HepG2 (cell line): ENCODE measurements around the gene RTBDN. TPM values are rescaled to one million over a fixed set of nuclear protein-coding genes. Genes with fewer than 3 reads are reported as not detected.

Experiments
- ATM ChIP-seq: fragments of 450-650 bp; IDR thresholded peaks from 2 replicates; pipeline ENCODE4 v1.7.1; 2017; ENCODE audit warnings: mild to moderate bottlenecking, borderline replicate concordance
- BORCS8-MEF2B ChIP-seq: sonication (generic); formaldehyde crosslinking; IDR thresholded peaks from 2 replicates; pipeline ENCODE4 v1.8.0; 2022; ENCODE audit warnings: mild to moderate bottlenecking, missing genetic modification reagents
- CBX2 ChIP-seq, 2 experiments: fragments of 200-600 bp in 1 of 2; sonication (generic); formaldehyde crosslinking in 1 of 2; IDR thresholded peaks; 2 replicates each; pipeline versions ENCODE4 v1.7.0 to v1.8.1; 2018 to 2022; ENCODE audit warnings: low read depth in 2 of 2, low read length in 1 of 2, mild to moderate bottlenecking in 1 of 2, missing genetic modification reagents in 1 of 2
- CERS6 ChIP-seq: sonication (generic); formaldehyde crosslinking; IDR thresholded peaks from 2 replicates; pipeline ENCODE4 v1.5.0; 2020; ENCODE audit warnings: missing genetic modification reagents
- ELF1 ChIP-seq: sonication (generic); formaldehyde crosslinking; IDR thresholded peaks from 2 replicates; pipeline ENCODE4 v1.4.0; 2020; ENCODE audit warnings: missing genetic modification reagents
- GMEB2 ChIP-seq: IDR thresholded peaks from 2 replicates; pipeline ENCODE4 v1.6.1; 2016; ENCODE audit warnings: missing biosample characterization, missing genetic modification reagents, low read depth
- NAIF1 ChIP-seq: sonication (generic); formaldehyde crosslinking; IDR thresholded peaks from 2 replicates; pipeline ENCODE4 v1.5.0; 2020; ENCODE audit warnings: mild to moderate bottlenecking, missing genetic modification reagents, borderline replicate concordance
- NCOA2 ChIP-seq: sonication (generic); formaldehyde crosslinking; IDR thresholded peaks from 2 replicates; pipeline ENCODE4 v1.8.0; 2022; ENCODE audit warnings: inconsistent platforms
- RXRB ChIP-seq: IDR thresholded peaks from 2 replicates; pipeline ENCODE4 v1.6.1; 2016; ENCODE audit warnings: borderline replicate concordance, missing genetic modification reagents, missing compliant biosample characterization
- ZKSCAN8 ChIP-seq: IDR thresholded peaks from 2 replicates; pipeline ENCODE4 v1.6.1; 2016; ENCODE audit warnings: borderline replicate concordance, missing genetic modification reagents, missing compliant biosample characterization
- ZNF407 ChIP-seq: sonication (generic); formaldehyde crosslinking; IDR thresholded peaks from one replicate; pipeline ENCODE4 v1.5.1; 2020; ENCODE audit warnings: mild to moderate bottlenecking, missing genetic modification reagents; ENCODE audit errors: not compliant biosample characterization
- polyA plus RNA-seq, 8 experiments: library from polyadenylated mRNA; depleted of rRNA in 3 of 8; stranded (reverse) in 7 of 8; unstranded in 1 of 8; fragments of >200 nt; fragmentation: Illumina TruSeq in 4 of 8; extraction: Trizol in 4 of 8; gene quantifications; 2 replicates each; pipeline versions ENCODE4 v1.2.1 to v1.2.3, GENCODE V29; 2011 to 2016; ENCODE audit warnings: low read depth in 4 of 8, missing spikeins in 1 of 8, mixed read lengths in 1 of 8; ENCODE audit not compliant: insufficient read depth in 1 of 8
- total RNA-seq, 5 experiments: library from RNA; depleted of rRNA; stranded (reverse); fragments of >200 nt; fragmentation: Illumina TruSeq; extraction: Trizol; gene quantifications; 2 replicates each; pipeline ENCODE4 v1.2.3, GENCODE V29; 2016; ENCODE audit warnings: low read depth in 1 of 5
- TF ChIP-seq, protein P1 (sequence below): sonication (generic); formaldehyde crosslinking; IDR thresholded peaks from 2 replicates; pipeline ENCODE4 v1.8.0; 2022; ENCODE audit warnings: low read depth, missing genetic modification reagents
- TF ChIP-seq, protein P2 (sequence below): sonication (generic); formaldehyde crosslinking; IDR thresholded peaks from 2 replicates; pipeline ENCODE4 v1.4.0; 2020; ENCODE audit warnings: missing genetic modification reagents

Gene RTBDN
- total and polyA plus RNA-seq, 2 of the 13 experiments (the other 11 are each of a cell fraction or from before 2014, with no cell fraction given): 0.27 to 0.48 TPM

DNA sequence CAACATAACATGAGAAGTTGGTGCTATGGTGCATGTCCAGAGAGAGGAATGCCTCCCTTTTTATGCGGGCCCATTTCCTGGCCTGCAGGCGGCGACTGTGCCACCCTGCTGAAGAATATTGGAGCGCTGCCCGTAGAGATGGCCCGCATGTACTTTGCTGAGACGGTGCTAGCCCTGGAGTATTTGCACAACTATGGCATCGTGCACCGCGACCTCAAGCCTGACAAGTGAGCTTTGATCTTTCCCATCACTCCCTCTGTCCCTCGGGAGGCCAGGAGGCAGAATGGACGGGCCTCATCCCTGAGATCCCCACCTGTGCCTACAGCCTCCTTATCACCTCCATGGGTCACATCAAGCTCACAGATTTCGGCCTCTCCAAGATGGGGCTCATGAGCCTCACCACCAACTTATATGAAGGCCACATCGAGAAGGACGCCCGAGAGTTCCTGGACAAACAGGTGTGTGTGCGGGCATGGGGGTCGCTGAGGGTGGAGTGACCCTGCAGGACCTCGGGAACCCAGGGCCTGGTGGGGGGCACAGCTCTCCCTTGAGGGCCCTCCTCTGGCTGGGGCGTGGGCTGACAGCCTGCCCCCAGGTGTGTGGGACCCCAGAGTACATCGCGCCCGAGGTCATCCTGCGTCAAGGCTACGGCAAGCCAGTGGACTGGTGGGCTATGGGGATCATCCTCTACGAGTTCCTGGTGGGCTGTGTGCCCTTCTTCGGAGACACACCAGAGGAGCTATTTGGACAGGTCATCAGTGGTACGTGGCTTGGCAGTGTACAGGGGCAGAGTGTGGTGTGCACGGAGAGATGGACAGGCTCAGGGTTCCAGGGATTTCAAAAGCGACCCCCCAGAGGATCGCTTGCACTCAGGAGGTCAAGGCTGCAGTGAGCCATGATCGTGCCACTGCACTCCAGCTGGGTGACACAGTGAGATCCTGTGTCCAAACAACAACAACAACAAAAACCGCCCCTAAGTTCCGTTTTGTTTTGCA, 30.6 kb upstream of the RTBDN start (continued):
- peak; percentile 29; the same call in 1 of the 2 replicates for TF ChIP-seq RXRB (CRISPR knock-in tag)
- TF ChIP-seq CERS6 (CRISPR knock-in tag): no peak
- TF ChIP-seq, protein P1, sequence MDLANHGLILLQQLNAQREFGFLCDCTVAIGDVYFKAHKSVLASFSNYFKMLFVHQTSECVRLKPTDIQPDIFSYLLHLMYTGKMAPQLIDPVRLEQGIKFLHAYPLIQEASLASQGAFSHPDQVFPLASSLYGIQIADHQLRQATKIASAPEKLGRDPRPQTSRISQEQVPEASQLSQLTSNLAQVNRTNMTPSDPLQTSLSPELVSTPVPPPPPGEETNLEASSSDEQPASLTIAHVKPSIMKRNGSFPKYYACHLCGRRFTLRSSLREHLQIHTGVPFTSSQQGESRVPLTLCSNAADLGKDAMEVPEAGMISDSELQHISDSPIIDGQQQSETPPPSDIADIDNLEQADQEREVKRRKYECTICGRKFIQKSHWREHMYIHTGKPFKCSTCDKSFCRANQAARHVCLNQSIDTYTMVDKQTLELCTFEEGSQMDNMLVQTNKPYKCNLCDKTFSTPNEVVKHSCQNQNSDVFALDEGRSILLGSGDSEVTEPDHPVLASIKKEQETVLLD (CRISPR knock-in tag): no peak
- TF ChIP-seq ELF1 (CRISPR knock-in tag): no peak
- TF ChIP-seq, protein P2, sequence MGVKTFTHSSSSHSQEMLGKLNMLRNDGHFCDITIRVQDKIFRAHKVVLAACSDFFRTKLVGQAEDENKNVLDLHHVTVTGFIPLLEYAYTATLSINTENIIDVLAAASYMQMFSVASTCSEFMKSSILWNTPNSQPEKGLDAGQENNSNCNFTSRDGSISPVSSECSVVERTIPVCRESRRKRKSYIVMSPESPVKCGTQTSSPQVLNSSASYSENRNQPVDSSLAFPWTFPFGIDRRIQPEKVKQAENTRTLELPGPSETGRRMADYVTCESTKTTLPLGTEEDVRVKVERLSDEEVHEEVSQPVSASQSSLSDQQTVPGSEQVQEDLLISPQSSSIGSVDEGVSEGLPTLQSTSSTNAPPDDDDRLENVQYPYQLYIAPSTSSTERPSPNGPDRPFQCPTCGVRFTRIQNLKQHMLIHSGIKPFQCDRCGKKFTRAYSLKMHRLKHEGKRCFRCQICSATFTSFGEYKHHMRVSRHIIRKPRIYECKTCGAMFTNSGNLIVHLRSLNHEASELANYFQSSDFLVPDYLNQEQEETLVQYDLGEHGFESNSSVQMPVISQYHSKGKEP (CRISPR knock-in tag): no peak
- no peak for TF ChIP-seq ZNF407 (CRISPR knock-in tag)
- no peak for TF ChIP-seq GMEB2 (CRISPR knock-in tag)
- TF ChIP-seq NAIF1: no peak
- TF ChIP-seq CBX2 (IDR thresholded peaks at IDR 0.05; ENCODE audit: low read depth, low read length): no peak
- no peak for TF ChIP-seq CBX2 (CRISPR knock-in tag; IDR thresholded peaks at IDR 0.05; ENCODE audit: low read depth)
- 0 out of 2 replicates have a peak, but pooled peaks have one; percentile 62 for TF ChIP-seq BORCS8-MEF2B (CRISPR knock-in tag)
- no peak for TF ChIP-seq ATM
- no peak for TF ChIP-seq ZKSCAN8
- TF ChIP-seq NCOA2: 0 out of 2 replicates have a peak, but pooled peaks have one; percentile 12
